ENCODE results near the gene MYO1A.

MYO1A gene

DNA sequence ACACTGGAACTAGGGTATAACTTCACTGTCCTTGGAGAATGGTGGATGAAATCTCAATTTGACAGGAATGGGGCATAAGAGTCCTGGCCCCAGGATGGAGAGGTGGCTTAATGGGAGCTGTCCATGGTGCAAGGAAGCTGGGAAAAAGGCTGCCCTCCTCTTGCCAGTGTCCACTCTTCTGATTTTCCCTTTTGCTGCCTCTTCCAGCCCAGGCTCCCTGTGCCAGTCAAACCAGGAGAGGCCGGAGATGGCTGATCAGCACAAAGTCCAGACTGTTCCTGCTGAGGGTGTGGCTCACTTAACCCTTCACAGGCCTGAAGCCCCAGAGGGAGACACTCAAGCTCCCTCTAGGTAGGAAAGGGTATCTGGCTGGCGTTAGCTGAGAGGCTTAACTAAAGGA lies at the start of gene MYO1A:
MYO1A (minus strand) TSS at position 240 of the 400 bp plus-strand sequence. CDS start 1,806 bp downstream, outside the sequence.
- TF ChIP-seq, protein P1, sequence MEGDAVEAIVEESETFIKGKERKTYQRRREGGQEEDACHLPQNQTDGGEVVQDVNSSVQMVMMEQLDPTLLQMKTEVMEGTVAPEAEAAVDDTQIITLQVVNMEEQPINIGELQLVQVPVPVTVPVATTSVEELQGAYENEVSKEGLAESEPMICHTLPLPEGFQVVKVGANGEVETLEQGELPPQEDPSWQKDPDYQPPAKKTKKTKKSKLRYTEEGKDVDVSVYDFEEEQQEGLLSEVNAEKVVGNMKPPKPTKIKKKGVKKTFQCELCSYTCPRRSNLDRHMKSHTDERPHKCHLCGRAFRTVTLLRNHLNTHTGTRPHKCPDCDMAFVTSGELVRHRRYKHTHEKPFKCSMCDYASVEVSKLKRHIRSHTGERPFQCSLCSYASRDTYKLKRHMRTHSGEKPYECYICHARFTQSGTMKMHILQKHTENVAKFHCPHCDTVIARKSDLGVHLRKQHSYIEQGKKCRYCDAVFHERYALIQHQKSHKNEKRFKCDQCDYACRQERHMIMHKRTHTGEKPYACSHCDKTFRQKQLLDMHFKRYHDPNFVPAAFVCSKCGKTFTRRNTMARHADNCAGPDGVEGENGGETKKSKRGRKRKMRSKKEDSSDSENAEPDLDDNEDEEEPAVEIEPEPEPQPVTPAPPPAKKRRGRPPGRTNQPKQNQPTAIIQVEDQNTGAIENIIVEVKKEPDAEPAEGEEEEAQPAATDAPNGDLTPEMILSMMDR (IDR thresholded peaks at IDR 0.05; ENCODE audit: insufficient read depth, low read length, poor library complexity, severe bottlenecking) = no peak
- no peak for DNase-seq (ENCODE audit: extremely low read depth, insufficient read length)
- Histone ChIP-seq H3K27me3 (replicated peaks; ENCODE audit: control insufficient read depth, insufficient read depth, low read length) (no peaks in the 10 kb centered on the region), H3K36me3 (ENCODE audit: control insufficient read depth, insufficient read depth, low read length) (no peaks in the 10 kb centered on the region), H3K4me3 (replicated peaks; ENCODE audit: low read depth, low read length) (no peak within 1 kb of the TSS)

DNA sequence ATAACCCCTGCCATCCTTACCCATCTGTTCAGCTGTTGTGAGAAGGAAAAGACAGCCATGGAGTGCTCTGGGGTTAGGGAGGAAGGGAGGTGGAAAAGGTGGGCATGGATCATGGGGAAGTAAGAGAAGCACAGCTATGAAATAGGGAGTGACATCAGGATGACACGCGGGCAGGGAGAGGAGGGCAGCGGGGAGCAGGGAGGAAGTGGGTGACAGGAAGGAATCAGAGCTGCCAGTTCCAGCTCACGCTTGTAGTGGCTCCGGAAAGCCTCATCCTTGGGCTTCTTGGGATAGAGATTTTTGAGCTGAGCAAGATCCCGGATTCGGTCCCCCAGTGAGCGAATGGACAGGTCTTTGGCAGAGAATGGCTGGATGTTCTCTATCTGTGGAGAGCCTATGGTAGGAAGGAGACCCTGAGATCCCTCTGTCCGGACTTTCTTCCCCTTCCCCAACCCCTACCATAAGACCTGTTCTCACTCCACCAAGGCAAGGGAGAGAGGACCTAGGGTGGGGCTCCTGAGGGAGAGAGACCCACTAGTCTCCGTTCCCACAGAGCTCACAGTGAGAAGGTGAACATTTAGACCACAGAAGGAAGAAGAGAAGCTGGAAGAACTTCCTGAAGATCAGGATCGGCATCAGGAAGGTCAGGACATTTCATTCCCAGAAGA lies 49.3 kb upstream of the MYO1A start:
- no peaks in the 10 kb centered on the region for H3K27me3 ChIP-seq (replicated peaks; ENCODE audit: control insufficient read depth, insufficient read depth, low read length)
- TF ChIP-seq, protein P1 (IDR thresholded peaks at IDR 0.05; ENCODE audit: insufficient read depth, low read length, poor library complexity, severe bottlenecking) = no peak
- no peak overlapping the region for H3K4me3 ChIP-seq (replicated peaks; ENCODE audit: low read depth, low read length)
- no peak for DNase-seq (ENCODE audit: extremely low read depth, insufficient read length)
- peaks cover 43% of the 10 kb centered on the region for H3K36me3 ChIP-seq (ENCODE audit: control insufficient read depth, insufficient read depth, low read length)

DNA sequence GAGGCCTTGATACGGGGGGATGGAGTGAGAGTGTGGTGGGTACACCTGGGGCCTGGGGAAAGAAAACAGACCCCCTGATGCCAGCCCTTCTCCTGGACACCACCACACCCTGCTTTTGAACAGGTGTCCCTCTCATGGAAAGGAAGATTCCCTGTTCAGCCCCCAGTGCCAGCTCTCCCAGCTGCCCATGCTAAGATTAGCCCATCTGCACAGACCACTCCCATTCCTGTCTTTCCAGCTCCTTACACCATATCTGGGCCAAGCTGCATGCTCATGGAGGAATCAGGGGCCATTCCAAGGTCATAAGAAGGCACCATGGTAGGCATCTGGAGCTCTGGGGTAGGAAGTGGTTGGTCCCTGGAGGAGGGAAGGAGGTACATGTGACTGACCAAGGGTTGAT lies 48.6 kb upstream of the MYO1A start:
- TF ChIP-seq, protein P1 (IDR thresholded peaks at IDR 0.05; ENCODE audit: insufficient read depth, low read length, poor library complexity, severe bottlenecking) = no peak
- no peak for DNase-seq (ENCODE audit: extremely low read depth, insufficient read length)
- Histone ChIP-seq H3K36me3 (ENCODE audit: control insufficient read depth, insufficient read depth, low read length) (peaks cover 42% of the 10 kb centered on the region), H3K4me3 (replicated peaks; ENCODE audit: low read depth, low read length) (no peak overlapping the region), H3K27me3 (replicated peaks; ENCODE audit: control insufficient read depth, insufficient read depth, low read length) (no peaks in the 10 kb centered on the region)

DNA sequence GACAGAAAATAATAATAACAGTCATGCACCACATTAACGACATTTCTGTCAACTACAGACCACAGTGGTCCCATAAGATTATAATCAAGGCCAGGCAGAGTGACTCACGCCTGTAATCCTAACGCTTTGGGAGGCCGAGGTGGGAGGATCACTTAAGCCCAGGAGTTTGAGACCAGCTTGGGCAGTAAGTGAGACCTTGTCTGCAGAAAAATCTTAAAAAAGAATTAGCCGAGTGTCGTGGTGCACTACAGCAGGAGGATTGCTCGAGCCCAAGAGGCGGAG lies 47.6 kb upstream of the MYO1A start:
- Histone ChIP-seq H3K36me3 (ENCODE audit: control insufficient read depth, insufficient read depth, low read length) (peaks cover 43% of the 10 kb centered on the region), H3K27me3 (replicated peaks; ENCODE audit: control insufficient read depth, insufficient read depth, low read length) (no peaks in the 10 kb centered on the region), H3K4me3 (replicated peaks; ENCODE audit: low read depth, low read length) (no peak overlapping the region)
- TF ChIP-seq, protein P1 (IDR thresholded peaks at IDR 0.05; ENCODE audit: insufficient read depth, low read length, poor library complexity, severe bottlenecking) = no peak
- no peak for DNase-seq (ENCODE audit: extremely low read depth, insufficient read length)

DNA sequence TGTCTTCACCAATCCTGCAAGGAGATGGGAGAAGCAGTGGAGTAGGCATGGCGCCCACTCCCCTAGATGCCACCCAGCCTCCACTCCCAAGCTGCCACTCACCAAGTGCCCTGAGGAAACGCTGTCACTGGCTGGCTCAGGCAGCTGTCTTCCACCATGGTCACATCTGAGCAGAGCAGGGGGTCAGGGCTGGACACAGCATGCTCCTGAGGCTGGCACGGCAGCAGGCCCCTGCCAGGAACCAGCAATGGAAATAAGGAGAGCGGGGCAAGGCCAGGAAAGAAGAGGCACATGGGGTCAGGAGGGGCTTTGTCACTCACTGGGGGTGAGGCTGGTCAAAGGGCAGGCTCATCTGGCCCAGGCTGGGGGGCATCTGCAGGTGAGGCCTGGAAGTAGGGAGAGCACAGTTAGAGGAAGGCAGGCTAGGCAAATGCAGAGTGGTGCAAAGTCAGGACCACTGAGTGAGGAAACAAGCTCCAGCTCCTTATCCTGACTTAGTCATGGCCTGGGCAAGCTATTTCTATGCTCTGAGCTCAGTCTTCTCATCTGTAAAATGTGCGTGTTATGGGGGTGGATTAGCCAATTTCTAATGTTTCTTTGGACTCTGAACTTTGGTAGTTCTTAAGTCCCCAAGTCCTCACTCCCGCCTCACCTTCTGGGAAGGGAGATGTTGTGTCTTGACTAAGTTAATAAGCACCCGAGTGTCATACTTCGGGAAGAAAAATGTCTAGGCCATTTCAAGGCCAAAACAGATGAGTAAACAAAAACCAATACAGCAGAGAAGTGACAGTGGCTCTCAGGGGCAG lies 47.0 kb upstream of the MYO1A start:
- TF ChIP-seq, protein P1 (IDR thresholded peaks at IDR 0.05; ENCODE audit: insufficient read depth, low read length, poor library complexity, severe bottlenecking) = no peak
- Histone ChIP-seq H3K4me3 (replicated peaks; ENCODE audit: low read depth, low read length) (no peak overlapping the region), H3K36me3 (ENCODE audit: control insufficient read depth, insufficient read depth, low read length) (peaks cover 40% of the 10 kb centered on the region), H3K27me3 (replicated peaks; ENCODE audit: control insufficient read depth, insufficient read depth, low read length) (no peaks in the 10 kb centered on the region)
- no peak for DNase-seq (ENCODE audit: extremely low read depth, insufficient read length)
